GM12891 (cell line): Measurements from ENCODE around the gene RYR3.

Experiments
- POLR2A ChIP-seq: IDR thresholded peaks from 2 replicates; pipeline ENCODE4 v1.6.1; 2011; ENCODE audit warnings: low read depth, low read length, control low read depth
- POLR2AphosphoS5 ChIP-seq: IDR thresholded peaks from 2 replicates; pipeline ENCODE4 v1.6.1; 2011; ENCODE audit warnings: low read depth, low read length, control low read depth
- POU2F2 ChIP-seq: IDR thresholded peaks from 2 replicates; pipeline ENCODE4 v1.6.1; 2011; ENCODE audit warnings: low read depth, mild to moderate bottlenecking, control low read depth, low read length, moderate library complexity
- TAF1 ChIP-seq: IDR thresholded peaks from 2 replicates; pipeline ENCODE4 v1.6.1; 2011; ENCODE audit warnings: low read depth, low read length, control low read depth

DNA sequence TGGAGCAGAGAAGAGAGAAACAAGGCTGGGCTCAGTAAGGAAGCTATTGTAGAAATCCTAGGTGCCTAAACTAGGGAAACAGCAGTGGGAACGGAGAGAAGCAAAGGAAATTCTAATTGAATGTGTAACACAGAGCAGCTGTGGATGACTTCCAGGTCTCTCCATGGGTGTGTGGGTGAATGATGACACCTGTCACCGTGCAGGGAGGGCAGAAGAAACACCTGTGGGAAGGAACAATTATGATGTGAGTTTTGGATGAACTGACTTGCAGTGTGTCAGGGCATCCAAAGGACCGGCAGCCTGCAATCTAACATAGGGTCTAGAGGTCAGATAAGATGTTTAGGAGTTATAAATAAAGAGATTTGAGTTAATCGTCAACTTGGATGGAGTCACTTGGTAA lies 144.2 kb downstream of the RYR3 start:
- no peak for TF ChIP-seq POLR2AphosphoS5
- TF ChIP-seq TAF1, result no peak
- TF ChIP-seq POLR2A, result no peak
- no peak for TF ChIP-seq POU2F2
